HL-60 (cell line): ENCODE data around the gene RAC3.

Source experiments
- DNase-seq, 2 experiments: peaks; one replicate each; pipeline ENCODE4 v3.0.0-alpha.2; 2010 to 2020; ENCODE audit warnings: low read depth in 1 of 2, low spot score in 1 of 2
- H3K27ac ChIP-seq: fragments of 250-450 bp; sonication (Bioruptor Pico); replicated peaks from 2 replicates; pipeline ENCODE4 v1.5.1; 2020; ENCODE audit warnings: mild to moderate bottlenecking, moderate library complexity
- H3K27me3 ChIP-seq: fragments of 250-450 bp; sonication (Bioruptor Pico); 2 replicates; pipeline ENCODE4 v1.5.1; 2021; ENCODE audit warnings: mild to moderate bottlenecking, moderate library complexity; ENCODE audit not compliant: insufficient read depth, poor library complexity, severe bottlenecking
- H3K4me3 ChIP-seq: replicated peaks from 2 replicates; pipeline ENCODE4 v1.5.1; 2011; ENCODE audit warnings: mild to moderate bottlenecking, control low read depth, low read length; ENCODE audit not compliant: insufficient read depth
- CTCF ChIP-seq: IDR thresholded peaks from one replicate; pipeline ENCODE4 v1.5.1; 2011; ENCODE audit warnings: low read length, control low read depth, inconsistent platforms; ENCODE audit not compliant: insufficient read depth
- GABPA ChIP-seq: IDR thresholded peaks from 2 replicates; pipeline ENCODE4 v1.6.1; 2012; ENCODE audit warnings: low read depth
- POLR2AphosphoS5 ChIP-seq: IDR thresholded peaks from 2 replicates; pipeline ENCODE4 v1.6.1; 2012; ENCODE audit warnings: low read depth
- REST ChIP-seq: IDR thresholded peaks from 2 replicates; pipeline ENCODE4 v1.6.1; 2012; ENCODE audit warnings: low read depth; ENCODE audit not compliant: insufficient replicate concordance
- SPI1 ChIP-seq: IDR thresholded peaks from 2 replicates; pipeline ENCODE4 v1.6.1; 2012; ENCODE audit warnings: low read depth, mild to moderate bottlenecking, borderline replicate concordance

RAC3 gene

GRCh38 chr17:82048571-82048971 lies 17.1 kb downstream of the RAC3 start:
- TF ChIP-seq POLR2AphosphoS5 = no peak
- no peak for TF ChIP-seq GABPA
- TF ChIP-seq SPI1 = no peak
- no peak for TF ChIP-seq CTCF
- no peak for TF ChIP-seq REST
- Histone ChIP-seq H3K27me3 (no peaks in the 10 kb centered on the region), H3K4me3 (no peak overlapping the region), H3K27ac (no peak overlapping the region)
- no peak for DNase-seq

GRCh38 chr17:82049106-82049505 lies 17.6 kb downstream of the RAC3 start:
- no peak overlapping the region for H3K27ac ChIP-seq
- DNase-seq = no peak
- TF ChIP-seq SPI1 (no peak), GABPA (no peak), REST (no peak), CTCF (no peak), POLR2AphosphoS5 (no peak)
- no peak overlapping the region for H3K4me3 ChIP-seq
- no peaks in the 10 kb centered on the region for H3K27me3 ChIP-seq

GRCh38 chr17:82049521-82049971 lies 18.1 kb downstream of the RAC3 start:
- Histone ChIP-seq H3K4me3 (no peak overlapping the region), H3K27me3 (no peaks in the 10 kb centered on the region), H3K27ac (no peak overlapping the region)
- DNase-seq = no peak
- TF ChIP-seq POLR2AphosphoS5 (no peak), GABPA (no peak), SPI1 (no peak), REST (no peak), CTCF (no peak)
